Measurements from ENCODE around the gene FADS3.

Gene FADS3

GRCh38 chr11:61907282-61907681 lies 15.9 kb upstream of the FADS3 start:
- H3K27me3 ChIP-seq = no peaks in the 10 kb centered on the region
- H3K4me1 ChIP-seq = no peaks in the 10 kb centered on the region
- H3K36me3 ChIP-seq = no peaks in the 10 kb centered on the region
- TF ChIP-seq CTCF (IDR thresholded peaks at IDR 0.05; ENCODE audit: low read depth, low read length) = no peak
- no peak for DNase-seq
- no peaks in the 10 kb centered on the region for H3K9me3 ChIP-seq
- no peak overlapping the region for H3K4me3 ChIP-seq (ENCODE audit: low read depth, low read length)

DNA sequence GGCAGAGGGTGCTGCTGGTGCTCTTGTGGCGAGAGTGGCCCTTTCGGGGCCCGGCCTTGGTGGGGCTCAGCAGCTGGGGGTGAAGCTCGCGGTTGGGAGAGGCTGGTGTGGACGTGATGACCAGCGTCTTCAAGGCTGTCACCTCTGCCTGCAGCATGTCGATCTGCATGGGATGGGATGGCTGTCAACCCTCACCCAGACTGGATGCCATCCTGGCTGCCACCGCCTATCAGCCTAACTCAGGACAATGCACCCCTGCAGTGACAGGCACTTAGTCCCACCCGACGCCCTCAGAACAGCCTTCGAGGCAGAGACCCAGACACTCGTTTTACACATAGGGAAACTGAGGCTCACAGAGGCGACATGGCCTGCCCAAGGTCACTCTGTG lies 15.2 kb upstream of the FADS3 start:
- H3K9me3 ChIP-seq = no peaks in the 10 kb centered on the region
- DNase-seq = no peak
- no peak overlapping the region for H3K4me3 ChIP-seq (ENCODE audit: low read depth, low read length)
- no peaks in the 10 kb centered on the region for H3K27me3 ChIP-seq
- TF ChIP-seq CTCF (IDR thresholded peaks at IDR 0.05; ENCODE audit: low read depth, low read length) = no peak
- no peaks in the 10 kb centered on the region for H3K4me1 ChIP-seq
- no peaks in the 10 kb centered on the region for H3K36me3 ChIP-seq

GRCh38 chr11:61905801-61906521 lies 14.6 kb upstream of the FADS3 start:
- no peaks in the 10 kb centered on the region for H3K4me1 ChIP-seq
- TF ChIP-seq CTCF (IDR thresholded peaks at IDR 0.05; ENCODE audit: low read depth, low read length) = no peak

GRCh38 chr11:61905067-61905696 lies 13.8 kb upstream of the FADS3 start:
- no peak for TF ChIP-seq CTCF (IDR thresholded peaks at IDR 0.05; ENCODE audit: low read depth, low read length)
- Histone ChIP-seq H3K4me3 (ENCODE audit: low read depth, low read length) (no peak overlapping the region), H3K9me3 (no peaks in the 10 kb centered on the region), H3K27me3 (no peaks in the 10 kb centered on the region), H3K36me3 (no peaks in the 10 kb centered on the region), H3K4me1 (no peaks in the 10 kb centered on the region)
- DNase-seq = no peak

More at GRCh38 chr11:61905801-61906521, 14.6 kb upstream of the FADS3 start:
- H3K27me3 ChIP-seq = no peaks in the 10 kb centered on the region
- H3K9me3 ChIP-seq = no peaks in the 10 kb centered on the region
- no peak overlapping the region for H3K4me3 ChIP-seq (ENCODE audit: low read depth, low read length)
- no peaks in the 10 kb centered on the region for H3K36me3 ChIP-seq
- DNase-seq = no peak

DNA sequence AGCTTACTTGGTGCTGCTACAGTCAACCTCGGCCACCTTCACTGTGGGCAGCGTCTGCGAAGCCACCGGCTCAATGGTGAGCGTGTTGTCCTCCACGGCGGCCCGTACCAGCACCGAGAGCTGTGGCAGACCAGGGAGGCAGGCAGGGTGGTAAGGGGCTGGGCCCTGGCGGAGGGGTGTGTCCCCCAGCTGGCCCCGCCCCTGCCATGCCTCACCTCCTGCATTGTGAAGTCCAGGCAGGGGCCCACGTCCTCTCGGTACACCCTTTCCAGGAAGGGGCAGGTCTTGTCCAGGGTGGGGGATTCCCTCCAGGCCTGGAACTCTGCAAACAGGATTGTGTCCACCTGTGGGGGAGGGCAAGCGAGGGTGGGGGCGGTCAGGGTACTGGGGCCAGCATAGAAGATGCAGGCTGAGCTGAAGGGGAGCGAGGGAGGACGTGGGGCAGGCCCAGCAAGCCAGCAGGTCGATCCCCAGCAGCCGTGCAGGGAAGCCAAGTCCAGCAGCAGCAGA lies 13.2 kb upstream of the FADS3 start:
- no peak for TF ChIP-seq CTCF (IDR thresholded peaks at IDR 0.05; ENCODE audit: low read depth, low read length)
- no peaks in the 10 kb centered on the region; the same call in 1 of the 2 replicates for H3K4me1 ChIP-seq
- H3K4me3 ChIP-seq (ENCODE audit: low read depth, low read length) = no peak overlapping the region
- H3K9me3 ChIP-seq = no peaks in the 10 kb centered on the region
- H3K27me3 ChIP-seq = no peaks in the 10 kb centered on the region
- H3K36me3 ChIP-seq = no peaks in the 10 kb centered on the region
- no peak for DNase-seq

GRCh38 chr11:61903845-61904244 lies 12.5 kb upstream of the FADS3 start:
- no peak overlapping the region for H3K4me3 ChIP-seq (ENCODE audit: low read depth, low read length)

More at GRCh38 chr11:61903845-61904244, 12.5 kb upstream of the FADS3 start:
- Histone ChIP-seq H3K36me3 (no peaks in the 10 kb centered on the region), H3K9me3 (no peaks in the 10 kb centered on the region), H3K4me1 (peaks cover 3% of the 10 kb centered on the region; the same call in 1 of the 2 replicates), H3K27me3 (no peaks in the 10 kb centered on the region)
- TF ChIP-seq CTCF (IDR thresholded peaks at IDR 0.05; ENCODE audit: low read depth, low read length) = no peak
- DNase-seq = no peak

All from BE2C (cell line).